Activated CD8-positive, alpha-beta T cell treated with anti-CD3 and anti-CD28 coated beads for 36 hours (primary cell): ENCODE measurements around the gene PTPRD. TPM values are rescaled to one million over a fixed set of nuclear protein-coding genes. Genes with fewer than 3 reads are reported as not detected.

ENCODE experiments used
- ATAC-seq: fragments of 200-7000 bp; cut with Tn5 transposase; one replicate; pipeline ENCODE4 v1.10.0; 2021; ENCODE audit warnings: mild to moderate bottlenecking, moderate library complexity
- CTCF ChIA-PET: fragments of 350-600 bp; sonication (Branson Sonifier 250); formaldehyde crosslinking; loops from one replicate; lab custom pipeline; 2021; ENCODE audit warnings: antibody characterized with exemption; lab: Charles Lee
- POLR2A ChIA-PET: fragments of 350-600 bp; sonication (Branson Sonifier 250); formaldehyde crosslinking; loops from one replicate; lab custom pipeline; 2021; ENCODE audit warnings: antibody characterized with exemption; lab: Charles Lee
- DNase-seq: peaks from one replicate; pipeline ENCODE4 v3.0.0-alpha.2; 2020
- H3K27ac Mint-ChIP-seq: one replicate; pipeline ENCODE4 v1.8.0; 2021; ENCODE audit warnings: mild to moderate bottlenecking, mixed read lengths
- H3K27me3 Mint-ChIP-seq: one replicate; pipeline ENCODE4 v1.8.0; 2021; ENCODE audit warnings: mixed read lengths
- H3K36me3 Mint-ChIP-seq: one replicate; pipeline ENCODE4 v1.8.0; 2021; ENCODE audit warnings: low read depth, mixed read lengths
- H3K4me1 Mint-ChIP-seq: one replicate; pipeline ENCODE4 v1.8.0; 2021; ENCODE audit warnings: low read depth, mixed read lengths
- H3K4me3 Mint-ChIP-seq: one replicate; pipeline ENCODE4 v1.8.0; 2021; ENCODE audit warnings: mild to moderate bottlenecking, moderate library complexity, mixed read lengths
- H3K9me3 Mint-ChIP-seq: one replicate; pipeline ENCODE4 v1.8.0; 2021; ENCODE audit warnings: mixed read lengths
- CTCF ChIP-seq: fragments of 200-600 bp; IDR thresholded peaks from one replicate; pipeline ENCODE4 v1.8.0; 2022; ENCODE audit warnings: antibody characterized with exemption, mild to moderate bottlenecking
- intact Hi-C: fragments of 100-400 bp; cut with micrococcal nuclease; formaldehyde crosslinking; loops from one replicate; pipeline ENCODE4 v1.10.0; 2022
- total RNA-seq, 2 experiments: library from RNA; stranded (reverse); gene quantifications; one replicate each; pipeline ENCODE4 v1.2.3, GENCODE V29; 2021

Gene PTPRD
- total RNA-seq, 2 experiments from 2014 or later, result not detected

- Mint-ChIP-seq H3K36me3 (no peaks in the 10 kb centered on the region), H3K4me3 (no peak overlapping the region), H3K4me1 (no peaks in the 10 kb centered on the region), H3K9me3 (no peaks in the 10 kb centered on the region), H3K27me3 (no peaks in the 10 kb centered on the region), H3K27ac (no peak overlapping the region)
- DNase-seq (no peak), ATAC-seq (no peak)
- ChIA-PET POLR2A (no interaction called here), CTCF (interaction anchor here (1.6 kb wide), 1 partner anchor 17 kb away, joined by 3 read pairs; no protein-coding TSS in a partner anchor)
- intact Hi-C loops, result no loop called here
- no peak for TF ChIP-seq CTCF
Measured at GRCh38 chr9:9901624-9902023, 711.2 kb downstream of the PTPRD start.

- Mint-ChIP-seq H3K27me3 (no peaks in the 10 kb centered on the region), H3K36me3 (no peaks in the 10 kb centered on the region), H3K9me3 (peaks cover 4% of the 10 kb centered on the region), H3K27ac (no peak overlapping the region), H3K4me1 (no peaks in the 10 kb centered on the region), H3K4me3 (no peak overlapping the region)
- ATAC-seq (no peak), DNase-seq (no peak)
- no peak for TF ChIP-seq CTCF
- ChIA-PET CTCF (no interaction called here), POLR2A (no interaction called here)
- intact Hi-C loops, result no loop called here
Measured at GRCh38 chr9:9893837-9894236, 719.0 kb downstream of the PTPRD start.

- ChIA-PET POLR2A (no interaction called here), CTCF (no interaction called here)
- H3K4me3 Mint-ChIP-seq, result no peak overlapping the region
- DNase-seq (no peak), ATAC-seq (no peak)
- H3K27me3 Mint-ChIP-seq, result no peaks in the 10 kb centered on the region
- TF ChIP-seq CTCF, result no peak
- H3K36me3 Mint-ChIP-seq, result no peaks in the 10 kb centered on the region
- no peaks in the 10 kb centered on the region for H3K4me1 Mint-ChIP-seq
- peaks cover 4% of the 10 kb centered on the region for H3K9me3 Mint-ChIP-seq
- intact Hi-C loops, result no loop called here
- H3K27ac Mint-ChIP-seq, result no peak overlapping the region
Measured at GRCh38 chr9:9892217-9892616, 720.6 kb downstream of the PTPRD start.

- intact Hi-C loops, result no loop called here
Measured at GRCh38 chr9:9881692-9882091, 731.1 kb downstream of the PTPRD start.

GRCh38 chr9:9874270-9874669 is 738.5 kb downstream of the PTPRD start:
- Mint-ChIP-seq H3K9me3 (no peaks in the 10 kb centered on the region), H3K27me3 (no peaks in the 10 kb centered on the region), H3K27ac (no peak overlapping the region), H3K36me3 (no peaks in the 10 kb centered on the region), H3K4me3 (no peak overlapping the region), H3K4me1 (no peaks in the 10 kb centered on the region)
- intact Hi-C loops, result no loop called here
- no peak for TF ChIP-seq CTCF
- DNase-seq (no peak), ATAC-seq (no peak)
- ChIA-PET CTCF (no interaction called here), POLR2A (no interaction called here)

More at GRCh38 chr9:9881692-9882091, 731.1 kb downstream of the PTPRD start:
- CTCF ChIA-PET, result no interaction called here
- Mint-ChIP-seq H3K36me3 (no peaks in the 10 kb centered on the region), H3K27me3 (no peaks in the 10 kb centered on the region), H3K9me3 (peaks cover 9% of the 10 kb centered on the region), H3K4me3 (no peak overlapping the region), H3K27ac (no peak overlapping the region), H3K4me1 (no peaks in the 10 kb centered on the region)
- POLR2A ChIA-PET, result no interaction called here
- no peak for TF ChIP-seq CTCF
- ATAC-seq (no peak), DNase-seq (no peak)
